Calu3 (cell line): ENCODE results near the gene BRD1. TPM values are rescaled to one million over a fixed set of nuclear protein-coding genes. Genes with fewer than 3 reads are reported as not detected.

Experiments
- BruUV-seq: library from RNA; stranded (reverse); fragments of 400-500 nt; replicated peaks from 2 replicates; lab custom pipeline; 2021; lab: Mats Ljungman, UMichigan
- CTCF ChIA-PET: fragments of 300-600 bp; sonication (Branson Sonifier 250); formaldehyde crosslinking; loops from one replicate; lab custom pipeline; 2022; ENCODE audit warnings: antibody characterized with exemption; lab: Charles Lee
- DNase-seq: peaks from one replicate; pipeline ENCODE4 v3.0.0; 2022
- H3K27ac Mint-ChIP-seq: one replicate; pipeline ENCODE4 v1.8.0; 2022; ENCODE audit warnings: mixed read lengths; ENCODE audit not compliant: unreplicated experiment
- H3K27me3 Mint-ChIP-seq: one replicate; pipeline ENCODE4 v1.8.0; 2022; ENCODE audit warnings: mixed read lengths; ENCODE audit not compliant: unreplicated experiment
- H3K36me3 Mint-ChIP-seq: one replicate; pipeline ENCODE4 v1.8.0; 2022; ENCODE audit warnings: mild to moderate bottlenecking, moderate library complexity, mixed read lengths; ENCODE audit not compliant: insufficient read depth, unreplicated experiment
- H3K4me1 Mint-ChIP-seq: one replicate; pipeline ENCODE4 v1.8.0; 2022; ENCODE audit warnings: mild to moderate bottlenecking, low read depth, mixed read lengths; ENCODE audit not compliant: unreplicated experiment
- H3K4me3 Mint-ChIP-seq: one replicate; pipeline ENCODE4 v1.8.0; 2022; ENCODE audit warnings: mild to moderate bottlenecking, low read depth, moderate library complexity, mixed read lengths; ENCODE audit not compliant: unreplicated experiment
- H3K9me3 Mint-ChIP-seq: one replicate; pipeline ENCODE4 v1.8.0; 2022; ENCODE audit warnings: low read depth, mixed read lengths; ENCODE audit not compliant: unreplicated experiment
- CTCF ChIP-seq: fragments of 200-600 bp; IDR thresholded peaks from one replicate; pipeline ENCODE4 v1.8.0; 2022; ENCODE audit warnings: antibody characterized with exemption; ENCODE audit not compliant: unreplicated experiment
- intact Hi-C: fragments of 100-400 bp; cut with micrococcal nuclease; formaldehyde crosslinking; loops from one replicate; pipeline ENCODE4 v1.10.0; 2022; ENCODE audit not compliant: unreplicated experiment
- total RNA-seq: library from RNA; stranded (reverse); gene quantifications from 2 replicates; pipeline ENCODE4 v1.2.3, GENCODE V29; 2022

Gene BRD1
- total RNA-seq, 1 experiment from 2014 or later = 41.4 TPM

DNA sequence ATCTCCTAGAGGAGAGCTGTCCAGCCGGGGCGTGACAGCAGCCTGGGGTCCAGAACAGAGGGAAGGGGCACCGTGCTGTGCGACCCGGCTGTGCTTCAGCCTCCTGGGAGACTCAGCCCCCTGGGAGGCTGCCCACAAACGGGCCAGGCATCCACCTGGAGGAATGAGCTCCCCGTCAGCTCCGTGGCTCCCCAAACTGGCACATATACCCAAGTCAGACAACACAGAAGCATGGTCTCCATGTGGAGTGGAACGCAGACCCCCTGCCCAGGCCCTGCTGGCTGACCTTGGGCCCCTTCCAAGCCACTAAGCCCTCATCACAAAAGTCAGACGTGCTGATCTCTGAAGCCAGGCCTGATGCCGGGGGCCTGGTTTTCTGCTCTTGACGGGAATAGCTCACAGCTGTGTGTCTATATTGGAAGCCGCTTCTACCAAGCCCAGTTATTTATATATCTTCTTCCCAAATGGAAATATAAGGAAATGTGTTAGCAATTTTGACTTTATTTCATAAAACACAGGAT is 91.7 kb downstream of the BRD1 start:
- intact Hi-C loops = no loop called here
- no peak for TF ChIP-seq CTCF
- H3K27ac Mint-ChIP-seq = no peak overlapping the region
- H3K36me3 Mint-ChIP-seq = no peaks in the 10 kb centered on the region
- no peaks in the 10 kb centered on the region for H3K4me1 Mint-ChIP-seq
- CTCF ChIA-PET = no interaction called here
- H3K27me3 Mint-ChIP-seq = peaks cover 93% of the 10 kb centered on the region
- no peak for DNase-seq
- peaks cover 5% of the 10 kb centered on the region for H3K9me3 Mint-ChIP-seq
- no peak overlapping the region for H3K4me3 Mint-ChIP-seq
- no TSS peak for BruUV-seq

GRCh38 chr22:49735411-49735900 is 92.2 kb downstream of the BRD1 start:
- H3K27me3 Mint-ChIP-seq = peaks cover 98% of the 10 kb centered on the region
- DNase-seq = no peak
- intact Hi-C loops = no loop called here
- no peak for TF ChIP-seq CTCF
- H3K4me1 Mint-ChIP-seq = no peaks in the 10 kb centered on the region
- H3K36me3 Mint-ChIP-seq = no peaks in the 10 kb centered on the region
- BruUV-seq = no TSS peak
- no peak overlapping the region for H3K27ac Mint-ChIP-seq
- CTCF ChIA-PET = no interaction called here
- H3K9me3 Mint-ChIP-seq = peaks cover 5% of the 10 kb centered on the region
- H3K4me3 Mint-ChIP-seq = no peak overlapping the region

- no peak for DNase-seq
- H3K27ac Mint-ChIP-seq = no peak overlapping the region
- CTCF ChIA-PET = no interaction called here
- peaks cover 99% of the 10 kb centered on the region for H3K27me3 Mint-ChIP-seq
- H3K4me3 Mint-ChIP-seq = no peak overlapping the region
- TF ChIP-seq CTCF = no peak
- BruUV-seq = no TSS peak
- intact Hi-C loops = no loop called here
- H3K9me3 Mint-ChIP-seq = peaks cover 4% of the 10 kb centered on the region
- no peaks in the 10 kb centered on the region for H3K36me3 Mint-ChIP-seq
- no peaks in the 10 kb centered on the region for H3K4me1 Mint-ChIP-seq
These were observed 92.8 kb downstream of the BRD1 start for GRCh38 chr22:49734882-49735281.

DNA sequence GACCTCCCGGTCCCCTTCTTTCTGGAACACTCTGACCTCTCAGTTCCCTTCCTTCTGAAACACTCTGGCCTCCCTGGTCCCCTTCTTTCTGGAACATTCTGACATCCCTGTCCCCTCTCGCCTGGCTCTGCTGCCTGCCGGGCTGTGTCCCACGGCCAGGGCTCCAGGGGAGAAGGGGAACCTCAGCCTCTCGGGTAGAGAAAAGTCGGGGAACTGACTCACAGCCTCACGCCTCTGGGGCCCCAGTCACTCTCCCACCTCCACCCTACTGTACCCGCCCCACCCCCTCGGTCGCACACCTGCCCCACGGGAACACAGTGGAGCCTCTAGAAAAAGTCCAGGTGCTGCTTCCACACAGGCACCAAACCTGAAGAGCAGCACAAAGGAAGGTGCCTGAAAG is 93.3 kb downstream of the BRD1 start:
- Mint-ChIP-seq H3K9me3 (no peaks in the 10 kb centered on the region), H3K4me1 (no peaks in the 10 kb centered on the region), H3K36me3 (no peaks in the 10 kb centered on the region), H3K27me3 (peaks cover 99% of the 10 kb centered on the region), H3K27ac (no peak overlapping the region), H3K4me3 (no peak overlapping the region)
- no TSS peak for BruUV-seq
- intact Hi-C loops = no loop called here
- CTCF ChIA-PET = no interaction called here
- DNase-seq = no peak
- no peak for TF ChIP-seq CTCF
